OCI-LY3 (cell line): ENCODE measurements around the gene MYBPC2.
A peak's percentile ranks its signal among the peaks of the same experiment; 100 is the strongest.
"Not testable (repeated sequence)": the region's sequence is repeated elsewhere in the genome, so short reads cannot be mapped to it uniquely, and the experiment has no call there.

Experiments
- H2AFZ ChIP-seq: fragments of 200-600, 300-600 bp; shearing (Covaris generic); 2 replicates; pipeline ENCODE4 v1.6.0; 2014; ENCODE audit warnings: antibody characterized with exemption, low read depth, low read length
- H3K27ac ChIP-seq: fragments of 200-600, 300-600 bp; sonication (generic); 2 replicates; pipeline ENCODE4 v1.5.1; 2014; ENCODE audit warnings: mild to moderate bottlenecking, low read length, moderate library complexity, mixed read lengths
- H3K27me3 ChIP-seq: fragments of 200-600, 300-600 bp; sonication (generic); 2 replicates; pipeline ENCODE4 v1.6.1; 2014; ENCODE audit warnings: low read depth, low read length, mixed read lengths
- H3K36me3 ChIP-seq: fragments of 200-600, 300-600 bp; sonication (generic); replicated peaks from 2 replicates; pipeline ENCODE3; 2014; ENCODE audit warnings: low read depth, low read length, mixed read lengths
- H3K4me1 ChIP-seq: fragments of 300-600, 200-600 bp; sonication (generic); 2 replicates; pipeline ENCODE4 v1.6.1; 2014; ENCODE audit warnings: low read length, mixed read lengths
- H3K4me2 ChIP-seq: fragments of 200-600, 300-600 bp; sonication (generic); 2 replicates; pipeline ENCODE4 v1.6.1; 2014; ENCODE audit warnings: low read length, mixed read lengths
- H3K4me3 ChIP-seq: fragments of 300-600, 200-600 bp; sonication (generic); 2 replicates; pipeline ENCODE4 v1.5.1; 2014; ENCODE audit warnings: antibody characterized with exemption, mild to moderate bottlenecking, low read length, moderate library complexity
- H3K79me2 ChIP-seq: fragments of 300-600, 200-600 bp; shearing (Covaris generic); 2 replicates; pipeline ENCODE4 v1.6.1; 2014; ENCODE audit warnings: mild to moderate bottlenecking, low read length, mixed read lengths
- H3K9ac ChIP-seq: fragments of 300-600, 200-600 bp; shearing (Covaris generic); 2 replicates; pipeline ENCODE4 v1.6.0; 2014; ENCODE audit warnings: mild to moderate bottlenecking, low read length, moderate library complexity
- H3K9me3 ChIP-seq: fragments of 200-600, 300-600 bp; shearing (Covaris generic); 2 replicates; pipeline ENCODE4 v1.6.1; 2014; ENCODE audit warnings: low read length, mixed read lengths; ENCODE audit not compliant: insufficient read depth
- H4K20me1 ChIP-seq: fragments of 200-600, 300-600 bp; sonication (generic); 2 replicates; pipeline ENCODE4 v1.6.1; 2016; ENCODE audit warnings: low read length, mixed read lengths; ENCODE audit not compliant: insufficient read depth
- CTCF ChIP-seq: fragments of 200-600, 300-600 bp; sonication (generic); IDR thresholded peaks from 2 replicates; pipeline ENCODE4 v1.5.1; 2014; ENCODE audit warnings: antibody characterized with exemption, low read length, low read depth
- EZH2phosphoT487 ChIP-seq: fragments of 200-600 bp; shearing (Covaris generic); IDR thresholded peaks from 2 replicates; pipeline ENCODE4 v1.6.1; 2018; ENCODE audit warnings: antibody characterized with exemption, mixed run types, low read depth

Gene MYBPC2

GRCh38 chr19:50465986-50466705 lies 33.5 kb downstream of the MYBPC2 start:
- no peak overlapping the region for H3K9ac ChIP-seq
- no peaks in the 10 kb centered on the region for H4K20me1 ChIP-seq
- no peak for TF ChIP-seq EZH2phosphoT487
- 0 out of 2 replicates have a peak, but pooled peaks have one; percentile 5 for TF ChIP-seq CTCF
- H3K27ac ChIP-seq: no peak overlapping the region
- H2AFZ ChIP-seq: no peak overlapping the region
- H3K4me2 ChIP-seq: no peak overlapping the region
- no peaks in the 10 kb centered on the region for H3K79me2 ChIP-seq
- H3K27me3 ChIP-seq: no peaks in the 10 kb centered on the region
- H3K4me3 ChIP-seq: no peak overlapping the region
- H3K36me3 ChIP-seq: no peaks in the 10 kb centered on the region
- no peaks in the 10 kb centered on the region for H3K9me3 ChIP-seq
- H3K4me1 ChIP-seq: peaks cover 4% of the 10 kb centered on the region

DNA sequence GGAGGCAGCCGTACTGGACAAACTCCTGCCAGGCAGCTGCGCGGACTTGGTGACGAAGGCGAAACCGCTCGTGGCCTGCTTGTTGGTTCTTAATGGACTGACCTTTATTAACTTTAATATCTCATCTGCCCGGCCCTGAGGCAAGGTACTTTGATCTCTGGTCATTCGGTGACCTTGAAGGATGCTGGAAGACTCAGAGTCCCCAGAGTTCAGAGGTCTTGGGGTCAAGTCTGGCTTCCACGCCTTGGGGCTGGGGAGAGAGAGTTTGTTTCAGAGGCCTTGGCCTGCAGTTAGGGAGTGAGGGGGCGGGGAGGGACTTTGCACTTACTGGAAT lies 34.0 kb downstream of the MYBPC2 start:
- H3K9ac ChIP-seq: no peak overlapping the region
- H2AFZ ChIP-seq: no peak overlapping the region
- H3K4me1 ChIP-seq: no peaks in the 10 kb centered on the region
- H3K9me3 ChIP-seq: no peaks in the 10 kb centered on the region
- TF ChIP-seq EZH2phosphoT487: no peak
- no peak for TF ChIP-seq CTCF
- no peaks in the 10 kb centered on the region for H3K79me2 ChIP-seq
- no peaks in the 10 kb centered on the region for H3K36me3 ChIP-seq
- H4K20me1 ChIP-seq: no peaks in the 10 kb centered on the region
- H3K27ac ChIP-seq: no peak overlapping the region
- no peaks in the 10 kb centered on the region for H3K27me3 ChIP-seq
- H3K4me2 ChIP-seq: no peak overlapping the region
- H3K4me3 ChIP-seq: no peak overlapping the region

GRCh38 chr19:50467566-50467965 lies 34.9 kb downstream of the MYBPC2 start:
- Histone ChIP-seq H3K4me3 (no peak overlapping the region), H2AFZ (no peak overlapping the region), H3K36me3 (no peaks in the 10 kb centered on the region), H3K27me3 (no peaks in the 10 kb centered on the region), H3K4me1 (no peaks in the 10 kb centered on the region), H3K27ac (no peak overlapping the region), H3K9me3 (no peaks in the 10 kb centered on the region), H4K20me1 (no peaks in the 10 kb centered on the region), H3K4me2 (no peak overlapping the region), H3K79me2 (no peaks in the 10 kb centered on the region), H3K9ac (no peak overlapping the region)
- TF ChIP-seq EZH2phosphoT487 (no peak), CTCF (no peak)

DNA sequence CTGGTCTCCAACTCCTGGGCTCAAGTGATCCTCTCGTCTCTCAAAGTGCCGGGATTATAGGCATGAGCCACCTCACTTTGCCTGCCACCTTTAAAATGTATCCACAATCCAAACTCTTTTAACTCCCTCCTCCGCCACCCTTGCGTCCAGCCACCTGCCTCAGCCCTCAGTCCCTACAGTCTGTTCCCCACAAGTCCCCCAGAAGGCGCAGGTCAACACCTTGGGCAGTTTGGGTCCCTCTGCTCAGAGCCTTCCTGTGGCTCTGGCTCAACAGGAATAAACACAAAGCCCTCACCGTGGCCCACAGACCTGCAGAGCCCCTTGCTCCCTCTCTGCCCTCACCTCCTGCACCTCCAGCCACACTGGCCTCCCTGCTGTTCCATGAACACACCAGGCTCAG lies 36.1 kb downstream of the MYBPC2 start:
- H4K20me1 ChIP-seq: no peaks in the 10 kb centered on the region
- H3K4me1 ChIP-seq: no peaks in the 10 kb centered on the region
- no peak overlapping the region for H3K27ac ChIP-seq
- H3K27me3 ChIP-seq: no peaks in the 10 kb centered on the region
- H3K9ac ChIP-seq: no peak overlapping the region
- no peaks in the 10 kb centered on the region for H3K9me3 ChIP-seq
- H3K4me3 ChIP-seq: no peak overlapping the region
- H3K36me3 ChIP-seq: no peaks in the 10 kb centered on the region
- no peak overlapping the region for H2AFZ ChIP-seq
- no peak overlapping the region for H3K4me2 ChIP-seq
- TF ChIP-seq EZH2phosphoT487: no peak
- no peaks in the 10 kb centered on the region for H3K79me2 ChIP-seq

- H3K4me1 ChIP-seq: peaks cover 16% of the 10 kb centered on the region
- H3K9ac ChIP-seq, H3K36me3 ChIP-seq, H3K9me3 ChIP-seq, H3K4me2 ChIP-seq, H3K27me3 ChIP-seq, H3K4me3 ChIP-seq, H2AFZ ChIP-seq, H3K27ac ChIP-seq: not testable (repeated sequence)
- peaks cover 20% of the 10 kb centered on the region for H3K79me2 ChIP-seq
- H4K20me1 ChIP-seq: peaks cover 12% of the 10 kb centered on the region
Observed at GRCh38 chr19:50473336-50473735, 40.6 kb downstream of the MYBPC2 start.
